GM18870 (cell line): ENCODE measurements around the gene GALNT14.

Experiments used
- ATAC-seq: cut with Tn5 transposase; IDR thresholded peaks from one replicate; pipeline ENCODE4 v1.9.1; 2021; ENCODE audit warnings: moderate library complexity; ENCODE audit not compliant: unreplicated experiment

The GALNT14 gene

DNA sequence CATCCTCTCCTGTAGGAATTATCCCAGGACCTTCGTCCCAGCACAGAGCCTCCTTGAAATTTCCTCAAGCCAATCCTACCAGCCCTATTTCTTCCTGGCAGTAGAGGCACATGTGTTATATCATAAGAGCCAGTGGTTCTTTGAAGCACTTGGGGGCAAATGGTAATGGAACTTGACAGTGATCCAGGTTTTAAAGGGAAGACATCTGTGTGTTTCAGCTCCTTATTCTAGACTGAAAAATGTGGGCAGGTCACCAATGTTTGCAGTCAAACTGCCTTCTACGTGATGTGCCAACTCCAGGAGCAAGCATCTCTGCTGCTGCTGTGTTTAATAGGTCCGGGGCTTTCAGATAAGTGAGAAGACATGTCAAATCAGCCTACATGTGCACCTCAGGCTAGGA, 157.1 kb downstream of the GALNT14 start:
- no peak for ATAC-seq

GRCh38 chr2:30979822-30980245, 158.4 kb downstream of the GALNT14 start:
- ATAC-seq: no peak

DNA sequence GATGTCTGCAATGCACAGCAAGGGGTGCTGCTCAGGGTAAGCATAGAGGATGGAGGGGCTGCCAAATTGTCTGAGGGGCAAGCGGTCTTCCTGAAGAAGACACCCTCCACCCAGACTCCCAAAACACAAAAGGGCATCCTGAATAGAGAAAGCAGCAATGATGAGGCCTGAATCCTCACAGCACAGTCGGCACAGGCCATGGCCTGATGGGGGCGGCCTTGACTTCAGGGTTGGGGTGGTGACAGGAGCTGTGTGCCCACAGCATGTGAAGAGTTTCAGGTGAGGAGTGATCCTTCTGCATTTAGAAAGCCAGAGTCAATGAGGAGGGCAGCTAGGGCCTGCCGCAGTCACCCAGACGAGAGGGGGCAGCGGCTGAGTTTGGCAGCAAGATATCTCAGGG, 159.4 kb downstream of the GALNT14 start:
- no peak for ATAC-seq

- no peak for ATAC-seq
Measured at GRCh38 chr2:30978044-30978443, 160.2 kb downstream of the GALNT14 start.

- ATAC-seq: no peak
Measured at GRCh38 chr2:30975156-30975555, 163.1 kb downstream of the GALNT14 start.

- no peak for ATAC-seq
Measured at GRCh38 chr2:30974554-30974953, 163.7 kb downstream of the GALNT14 start.

DNA sequence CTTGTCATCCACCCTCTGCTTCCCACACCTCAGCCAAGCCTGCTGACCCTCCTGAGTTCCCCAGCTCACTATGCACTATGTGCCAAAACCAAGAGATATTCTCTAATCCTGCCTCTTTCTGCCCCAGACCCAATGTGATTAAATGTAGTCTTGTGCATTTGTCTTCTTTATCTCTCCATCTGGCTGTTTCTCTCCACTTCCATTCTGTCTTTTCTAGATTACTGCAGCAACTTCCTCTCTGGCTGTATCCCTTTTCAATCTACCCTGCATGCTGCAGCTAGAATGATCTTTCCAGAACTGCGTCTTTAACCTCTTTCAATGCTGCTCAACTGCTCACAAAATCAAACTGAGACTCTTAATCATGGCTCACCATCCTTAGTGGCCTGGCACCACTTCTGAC, 164.1 kb downstream of the GALNT14 start:
- no peak for ATAC-seq

GRCh38 chr2:30971231-30972025, 166.8 kb downstream of the GALNT14 start:
- ATAC-seq: no peak

GRCh38 chr2:30968660-30969397, 169.4 kb downstream of the GALNT14 start:
- no peak for ATAC-seq

DNA sequence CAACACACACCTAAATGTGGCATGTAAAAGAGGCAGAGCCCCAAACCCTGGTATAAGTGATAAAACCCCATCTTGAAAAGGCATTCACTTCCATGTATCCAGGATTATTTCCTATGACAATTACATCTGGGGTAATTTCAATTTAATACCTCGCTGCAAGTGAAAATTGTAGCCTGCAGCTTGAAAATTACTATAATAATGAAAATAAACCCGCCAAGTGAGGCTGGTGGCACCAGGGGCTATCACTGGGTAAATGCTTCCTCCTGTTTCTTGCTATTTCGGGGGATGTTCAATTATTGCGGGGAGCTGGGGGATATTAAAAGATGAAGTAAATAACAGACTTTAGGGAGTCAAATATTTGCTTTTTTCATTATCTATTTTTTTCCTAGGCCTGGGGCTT, 171.5 kb downstream of the GALNT14 start:
- no peak for ATAC-seq

DNA sequence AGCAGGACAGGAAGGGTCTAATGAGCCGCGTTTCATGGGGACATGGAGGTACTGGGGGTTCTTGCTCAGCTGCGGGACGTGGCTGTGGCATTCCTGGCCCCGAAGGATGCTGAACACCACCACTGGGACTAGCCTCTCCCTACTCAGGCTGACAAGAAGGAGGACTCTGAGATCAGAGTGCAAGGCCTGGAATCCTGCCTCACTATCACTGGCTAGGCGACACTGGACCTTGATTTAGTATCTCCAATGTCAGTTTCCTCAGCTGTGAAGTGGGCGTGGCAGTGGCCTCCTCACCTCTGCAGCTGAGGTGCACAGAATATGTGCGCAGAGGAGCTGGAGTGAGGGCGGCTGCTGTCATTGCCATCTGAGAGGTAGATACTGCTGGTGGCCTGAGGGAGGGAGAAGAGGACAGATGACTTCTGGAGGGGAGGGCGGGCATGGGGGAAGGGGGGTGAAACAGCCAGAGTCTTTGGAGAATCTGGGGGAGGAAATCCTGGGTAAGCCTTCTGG, 173.2 kb downstream of the GALNT14 start:
- ATAC-seq: no peak

- no peak for ATAC-seq
Measured at GRCh38 chr2:30964334-30965005, 173.8 kb downstream of the GALNT14 start.

DNA sequence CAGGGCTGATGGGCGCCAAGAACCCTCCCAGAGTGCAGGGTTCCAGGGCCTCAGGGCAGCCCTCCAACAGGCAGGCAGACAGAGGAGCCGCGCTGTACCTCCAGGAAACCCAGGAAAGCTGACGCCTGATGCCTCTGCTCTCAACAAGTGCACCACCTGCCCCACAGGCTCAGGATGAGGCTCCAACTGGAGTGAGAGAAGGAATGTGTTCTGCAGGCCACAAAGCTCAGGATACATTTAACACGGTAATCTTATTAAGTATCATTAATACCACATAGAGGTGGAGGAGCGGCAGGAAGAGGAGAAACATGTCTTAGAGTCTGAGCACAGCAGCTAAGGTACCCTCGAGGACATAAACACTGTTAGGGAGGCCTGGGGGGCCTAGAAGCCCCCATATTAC, 175.1 kb downstream of the GALNT14 start:
- ATAC-seq: no peak

DNA sequence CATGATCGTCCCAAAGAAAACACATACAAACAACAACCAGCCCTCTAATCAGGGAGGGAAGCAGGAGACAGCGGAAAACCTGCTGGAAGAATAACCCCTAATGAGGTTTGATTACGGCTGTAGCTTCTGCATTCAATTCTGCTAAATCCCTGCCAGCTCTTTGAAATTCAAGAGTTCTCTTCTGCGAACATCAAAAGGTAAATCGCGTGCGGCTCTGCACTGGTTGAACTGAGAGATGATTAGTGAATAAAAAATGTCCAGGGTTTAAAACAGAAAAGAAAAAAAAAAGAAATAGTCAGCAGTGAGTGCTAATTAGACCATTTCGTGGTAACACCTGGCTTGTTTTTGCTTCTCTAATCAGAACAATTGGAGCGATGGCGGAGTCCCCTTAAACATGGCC, 178.0 kb downstream of the GALNT14 start:
- no peak for ATAC-seq

DNA sequence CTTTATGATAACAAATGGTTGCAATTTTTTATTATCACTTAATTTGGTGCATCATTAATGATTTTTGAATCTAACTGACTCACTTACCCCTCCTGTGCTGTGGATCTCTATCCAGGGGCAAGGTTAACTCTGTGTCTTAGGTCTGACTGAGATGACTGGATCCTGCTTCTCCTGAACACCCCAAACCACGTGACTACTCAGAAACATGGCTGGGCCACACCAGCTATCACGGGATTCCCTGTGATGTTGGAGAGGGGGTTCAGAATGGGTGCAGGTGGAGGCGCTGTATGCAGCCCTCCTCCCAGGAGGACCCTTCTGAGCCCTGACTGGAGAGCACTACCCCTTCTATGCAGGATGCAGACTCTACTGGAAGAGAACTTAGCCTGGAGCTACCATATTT, 178.6 kb downstream of the GALNT14 start:
- no peak for ATAC-seq

GRCh38 chr2:30958918-30959265, 179.3 kb downstream of the GALNT14 start:
- ATAC-seq: no peak

- no peak for ATAC-seq
Measured at GRCh38 chr2:30958193-30958917, 179.9 kb downstream of the GALNT14 start.

DNA sequence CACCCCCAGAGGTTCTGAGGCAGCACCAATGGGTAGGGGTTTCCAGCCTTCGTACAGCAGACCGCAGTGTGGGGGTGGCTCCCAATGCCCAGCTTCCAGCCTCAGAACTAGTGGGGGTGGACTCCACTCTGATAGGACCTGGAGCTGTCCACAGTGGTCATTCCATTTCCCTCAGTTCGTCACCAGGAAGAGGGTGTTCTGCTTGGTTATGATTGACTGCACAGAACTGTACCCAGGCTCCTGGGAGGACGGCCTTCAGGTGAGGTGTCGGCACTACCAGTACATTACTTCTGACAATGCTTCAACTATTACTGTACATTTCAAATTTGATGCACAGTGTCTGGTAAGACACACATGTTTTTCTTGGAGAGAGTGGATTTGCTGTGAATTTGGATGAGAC, 180.6 kb downstream of the GALNT14 start:
- ATAC-seq: no peak

DNA sequence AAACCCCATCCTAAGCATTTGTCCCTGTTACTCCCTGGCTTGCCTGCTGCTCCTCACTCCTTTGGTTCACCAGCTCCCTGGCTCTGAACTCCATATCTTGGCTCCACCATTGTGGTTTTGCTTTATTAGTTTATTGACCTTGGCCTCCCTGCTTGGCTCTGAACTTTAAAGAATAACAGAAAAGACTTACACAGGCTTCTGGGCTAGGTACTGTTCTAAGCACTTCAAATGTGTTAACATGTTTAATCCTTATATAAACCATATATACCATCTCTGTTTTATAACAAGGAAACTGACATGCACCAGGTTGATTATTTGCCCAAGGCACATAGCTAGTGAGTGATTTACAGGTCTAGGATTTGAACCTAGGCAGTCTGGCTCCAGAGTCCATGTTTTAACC, 181.2 kb downstream of the GALNT14 start:
- no peak for ATAC-seq

DNA sequence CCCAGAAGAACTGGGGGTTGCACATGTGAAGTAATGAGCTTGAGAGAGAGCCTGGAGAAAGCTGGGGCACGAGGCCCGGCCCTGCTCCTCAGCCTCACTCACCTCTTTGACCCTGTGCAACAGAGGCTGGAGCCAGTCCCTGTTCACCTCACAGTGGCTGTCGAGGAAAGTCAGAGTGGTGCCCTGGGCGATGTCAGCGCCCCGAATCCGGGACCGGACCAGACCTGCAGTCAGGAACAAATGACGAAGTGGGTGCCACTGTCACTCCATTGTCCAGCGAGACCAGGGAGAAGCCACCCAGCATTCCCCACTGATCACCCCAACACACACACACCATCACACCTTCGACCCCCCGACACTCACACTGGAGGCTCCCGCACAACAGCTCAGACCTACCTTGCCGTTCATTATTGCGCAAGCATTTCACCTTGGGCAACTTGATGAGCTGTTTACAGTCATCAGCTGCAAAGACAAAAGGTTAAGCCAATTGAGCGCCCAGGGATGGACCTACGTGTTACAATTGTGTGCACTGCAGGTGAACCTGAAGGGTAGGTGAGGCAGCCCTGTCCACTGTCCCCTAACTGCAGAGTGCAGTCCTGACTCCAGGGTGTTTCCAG, 182.6 kb downstream of the GALNT14 start:
- ATAC-seq: no peak

GRCh38 chr2:30950339-30950738, 187.9 kb downstream of the GALNT14 start:
- no peak for ATAC-seq
